Measurements from ENCODE around the gene CORO7.

Gene CORO7

DNA sequence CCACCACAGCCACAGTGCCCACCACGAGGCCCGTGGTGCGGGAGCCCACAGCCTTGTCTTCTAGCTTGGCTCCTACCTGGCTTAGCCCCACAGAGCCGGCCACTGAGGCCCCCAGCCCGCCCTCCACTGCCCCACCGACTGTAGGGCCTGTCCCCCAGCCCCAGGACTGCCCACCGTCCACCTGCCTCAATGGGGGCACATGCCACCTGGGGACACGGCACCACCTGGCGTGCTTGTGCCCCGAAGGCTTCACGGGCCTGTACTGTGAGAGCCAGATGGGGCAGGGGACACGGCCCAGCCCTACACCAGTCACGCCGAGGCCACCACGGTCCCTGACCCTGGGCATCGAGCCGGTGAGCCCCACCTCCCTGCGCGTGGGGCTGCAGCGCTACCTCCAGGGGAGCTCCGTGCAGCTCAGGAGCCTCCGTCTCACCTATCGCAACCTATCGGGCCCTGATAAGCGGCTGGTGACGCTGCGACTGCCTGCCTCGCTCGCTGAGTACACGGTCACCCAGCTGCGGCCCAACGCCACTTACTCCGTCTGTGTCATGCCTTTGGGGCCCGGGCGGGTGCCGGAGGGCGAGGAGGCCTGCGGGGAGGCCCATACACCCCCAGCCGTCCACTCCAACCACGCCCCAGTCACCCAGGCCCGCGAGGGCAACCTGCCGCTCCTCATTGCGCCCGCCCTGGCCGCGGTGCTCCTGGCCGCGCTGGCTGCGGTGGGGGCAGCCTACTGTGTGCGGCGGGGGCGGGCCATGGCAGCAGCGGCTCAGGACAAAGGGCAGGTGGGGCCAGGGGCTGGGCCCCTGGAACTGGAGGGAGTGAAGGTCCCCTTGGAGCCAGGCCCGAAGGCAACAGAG lies 34.2 kb downstream of the CORO7 start:
- DNase-seq, result no peak

DNA sequence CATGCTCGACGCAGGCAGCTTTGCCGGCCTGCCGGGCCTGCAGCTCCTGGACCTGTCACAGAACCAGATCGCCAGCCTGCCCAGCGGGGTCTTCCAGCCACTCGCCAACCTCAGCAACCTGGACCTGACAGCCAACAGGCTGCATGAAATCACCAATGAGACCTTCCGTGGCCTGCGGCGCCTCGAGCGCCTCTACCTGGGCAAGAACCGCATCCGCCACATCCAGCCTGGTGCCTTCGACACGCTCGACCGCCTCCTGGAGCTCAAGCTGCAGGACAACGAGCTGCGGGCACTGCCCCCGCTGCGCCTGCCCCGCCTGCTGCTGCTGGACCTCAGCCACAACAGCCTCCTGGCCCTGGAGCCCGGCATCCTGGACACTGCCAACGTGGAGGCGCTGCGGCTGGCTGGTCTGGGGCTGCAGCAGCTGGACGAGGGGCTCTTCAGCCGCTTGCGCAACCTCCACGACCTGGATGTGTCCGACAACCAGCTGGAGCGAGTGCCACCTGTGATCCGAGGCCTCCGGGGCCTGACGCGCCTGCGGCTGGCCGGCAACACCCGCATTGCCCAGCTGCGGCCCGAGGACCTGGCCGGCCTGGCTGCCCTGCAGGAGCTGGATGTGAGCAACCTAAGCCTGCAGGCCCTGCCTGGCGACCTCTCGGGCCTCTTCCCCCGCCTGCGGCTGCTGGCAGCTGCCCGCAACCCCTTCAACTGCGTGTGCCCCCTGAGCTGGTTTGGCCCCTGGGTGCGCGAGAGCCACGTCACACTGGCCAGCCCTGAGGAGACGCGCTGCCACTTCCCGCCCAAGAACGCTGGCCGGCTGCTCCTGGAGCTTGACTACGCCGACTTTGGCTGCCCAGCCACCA lies 35.1 kb downstream of the CORO7 start:
- DNase-seq, result no peak

DNA sequence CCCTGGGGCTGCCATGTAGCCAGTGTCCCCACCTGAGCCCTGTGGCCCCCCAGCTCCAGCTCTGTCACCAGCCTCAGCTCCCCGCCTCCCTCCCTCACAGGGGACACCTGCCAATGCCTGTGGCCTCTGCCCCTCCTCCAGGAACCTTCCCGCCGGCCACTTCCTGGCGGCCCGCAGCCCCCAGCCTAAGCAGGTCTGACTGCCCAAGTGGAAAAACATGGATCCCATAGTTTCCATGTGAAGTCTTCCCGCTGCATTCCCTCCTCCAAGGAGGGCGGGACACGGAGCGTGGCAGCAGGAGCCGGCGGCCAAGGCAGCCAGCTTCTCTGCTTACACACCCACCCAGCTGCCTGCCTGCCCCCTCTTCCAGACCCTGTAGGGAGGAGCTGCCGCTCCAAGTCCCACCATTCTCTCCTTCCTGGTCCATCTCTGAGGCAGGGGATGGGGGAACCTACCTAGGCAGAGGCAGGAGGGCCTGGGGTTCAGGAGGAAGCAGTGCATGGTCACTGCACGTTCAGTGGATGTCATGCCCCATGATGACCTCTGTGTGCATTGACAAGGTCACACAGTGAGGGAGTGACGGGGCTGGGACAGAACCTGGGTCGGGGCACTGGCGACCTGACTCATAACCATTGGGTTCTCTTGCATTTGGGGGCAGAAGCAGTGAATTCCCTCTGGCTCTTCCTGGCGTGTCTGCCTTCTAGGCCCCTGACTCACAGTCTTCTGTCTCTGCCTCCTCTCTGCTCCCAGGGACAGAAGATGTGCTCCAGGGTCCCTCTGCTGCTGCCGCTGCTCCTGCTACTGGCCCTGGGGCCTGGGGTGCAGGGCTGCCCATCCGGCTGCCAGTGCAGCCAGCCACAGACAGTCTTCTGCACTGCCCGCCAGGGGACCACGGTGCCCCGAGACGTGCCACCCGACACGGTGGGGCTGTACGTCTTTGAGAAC lies 36.0 kb downstream of the CORO7 start:
- no peak for DNase-seq

DNA sequence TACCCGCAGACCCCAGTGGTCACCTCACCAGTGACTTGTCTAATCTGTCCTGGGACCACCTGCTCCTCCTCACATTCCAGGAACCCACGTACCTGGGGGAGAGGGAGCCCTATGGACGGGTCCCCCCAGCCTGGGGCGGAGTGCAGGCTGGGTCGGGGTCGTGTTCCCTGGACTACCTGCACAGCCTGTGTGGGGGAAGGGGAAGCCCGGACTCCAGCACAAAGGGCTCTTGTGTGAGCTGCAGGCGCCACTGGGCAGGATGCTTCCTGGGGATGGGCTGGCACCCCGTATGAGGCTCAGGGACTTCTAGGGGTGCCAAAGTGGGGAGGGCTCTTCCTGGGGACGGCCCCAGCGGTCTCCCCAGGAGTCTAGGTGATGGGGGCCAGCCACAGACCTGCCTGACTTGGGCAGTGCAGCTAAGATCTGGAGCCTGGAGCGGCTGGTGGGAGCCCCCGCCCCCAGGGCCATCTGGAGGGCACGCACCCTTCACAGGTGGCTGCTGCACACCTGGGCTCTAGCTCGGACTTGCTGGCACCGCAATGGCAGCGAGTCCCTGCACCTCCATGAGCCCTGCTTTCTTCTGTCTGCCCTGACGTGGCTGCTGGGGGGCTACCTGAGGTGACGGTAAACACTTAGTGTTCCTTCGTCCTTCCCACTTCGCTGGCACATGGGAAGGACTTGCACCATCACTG lies 37.3 kb downstream of the CORO7 start:
- no peak for DNase-seq

DNA sequence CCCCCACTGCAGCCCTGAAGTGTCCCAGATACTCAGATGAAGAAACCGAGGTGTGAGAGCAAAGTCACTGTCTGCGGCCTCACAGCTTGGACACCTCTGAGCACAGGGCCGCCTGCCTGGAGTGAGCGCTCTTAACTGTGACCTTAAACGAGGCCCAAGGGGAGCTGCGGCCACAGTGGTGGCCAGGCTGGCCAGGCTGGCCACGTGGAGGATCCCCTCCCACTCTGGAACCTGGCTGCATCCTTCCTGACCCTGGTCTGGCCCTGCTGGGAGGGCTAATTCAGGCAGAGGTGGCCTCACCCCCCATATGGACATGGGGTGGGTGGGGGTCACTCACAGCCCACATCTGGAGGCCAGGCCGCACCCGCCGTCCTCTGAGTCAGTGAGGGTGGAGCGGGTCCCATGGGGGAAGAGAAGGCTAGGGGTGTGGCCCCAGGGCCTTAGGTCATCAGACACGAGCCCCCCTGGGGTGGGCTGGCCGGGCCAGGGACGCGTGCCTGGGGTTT lies 38.2 kb downstream of the CORO7 start:
- DNase-seq, result no peak

DNA sequence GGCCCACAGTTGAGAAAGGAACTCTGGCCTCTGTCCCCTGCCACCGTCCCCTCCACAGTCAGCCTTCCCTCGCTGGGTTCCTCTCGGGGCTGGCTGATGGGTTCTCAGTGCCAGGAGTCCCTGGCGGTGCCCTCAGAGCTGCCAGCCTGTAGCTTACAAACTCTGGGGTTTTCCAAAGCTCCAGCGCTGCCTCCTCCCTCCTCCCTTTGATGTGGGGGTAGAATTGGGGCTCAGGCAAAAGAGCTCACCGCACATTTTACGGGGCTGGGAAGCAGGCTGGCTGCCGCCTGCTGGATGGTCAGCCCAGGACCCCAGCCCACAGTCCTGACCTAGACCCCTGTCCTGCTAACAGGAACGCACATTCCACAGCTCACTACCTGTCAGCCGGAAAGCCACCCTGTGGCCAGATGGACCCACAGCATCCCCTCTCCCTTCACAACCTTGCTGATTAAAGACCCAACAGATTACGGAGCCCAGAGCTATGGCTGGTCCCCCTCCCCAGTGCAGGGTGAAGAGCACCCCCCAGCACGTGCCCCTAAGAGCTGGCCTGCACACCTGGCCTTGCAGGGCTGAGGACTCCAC lies 38.7 kb downstream of the CORO7 start:
- no peak for DNase-seq

DNA sequence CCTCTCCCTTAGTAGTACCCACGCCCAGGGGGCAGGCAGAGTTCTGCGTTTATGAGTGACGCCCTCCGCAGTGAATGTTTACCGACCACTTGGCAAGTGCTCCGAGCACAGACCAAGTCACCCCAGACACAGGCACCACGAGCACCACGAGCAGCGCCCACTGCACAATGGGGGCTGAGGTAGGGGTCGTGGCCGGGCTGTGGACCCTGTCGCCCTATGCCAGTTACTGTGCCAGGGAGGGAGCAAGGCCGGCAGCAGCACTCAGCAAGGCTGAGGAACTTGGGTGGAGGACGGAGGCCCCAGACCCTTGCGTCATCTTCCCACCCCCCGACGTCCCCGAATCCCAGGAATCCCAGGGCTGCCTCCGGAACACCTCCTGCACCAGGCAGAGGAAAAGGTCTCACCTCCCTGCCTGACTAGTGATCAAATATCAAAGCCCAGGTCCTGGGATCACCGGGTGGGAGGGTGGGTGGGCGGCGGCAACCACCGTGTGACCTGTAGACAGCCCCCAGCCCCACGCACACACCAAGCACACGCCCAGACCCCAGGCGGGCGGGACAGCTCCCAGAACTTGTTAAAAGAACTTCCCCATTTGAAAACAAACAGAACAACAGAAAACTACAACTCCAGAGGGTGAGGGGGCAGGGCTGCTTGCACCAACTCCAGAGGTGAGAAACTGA lies 39.4 kb downstream of the CORO7 start:
- DNase-seq, result no peak

DNA sequence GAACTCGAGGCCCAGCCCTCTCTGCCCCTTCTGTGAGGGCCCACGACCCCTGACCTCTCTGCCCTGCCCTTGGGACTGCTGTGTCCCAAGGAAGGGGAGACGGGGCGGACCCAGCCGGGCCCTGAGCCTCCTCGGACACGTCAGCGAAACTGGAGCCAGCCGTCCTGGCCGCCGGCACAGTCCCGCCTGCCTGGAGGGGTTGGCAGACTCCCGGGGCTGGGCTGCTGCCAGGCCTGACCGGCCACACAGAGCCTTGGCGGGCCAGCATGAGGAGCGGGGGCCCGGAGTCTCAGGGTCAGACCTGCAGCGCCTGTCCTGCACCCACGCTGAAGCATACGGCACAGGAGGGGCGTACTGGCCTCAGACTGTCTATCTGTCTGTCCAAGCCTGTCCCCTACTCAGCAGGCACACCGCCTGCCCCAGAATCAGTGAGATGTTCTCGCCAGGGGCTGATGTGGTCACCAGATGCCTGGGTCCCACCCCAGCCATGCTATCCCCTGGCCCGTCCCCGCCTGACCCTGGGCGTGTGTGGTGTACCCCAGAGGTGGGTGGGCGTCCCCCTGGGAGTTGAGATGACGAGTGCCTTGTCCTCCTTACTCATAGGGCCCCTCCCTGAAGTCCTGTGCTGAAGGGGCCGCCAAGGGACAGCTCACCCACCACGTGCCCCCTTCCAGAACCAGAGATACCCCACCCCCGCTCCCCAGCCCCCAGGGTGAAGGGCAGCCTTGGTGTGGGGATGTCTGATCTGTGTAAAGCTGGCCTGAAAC lies 40.1 kb downstream of the CORO7 start:
- no peak for DNase-seq

DNA sequence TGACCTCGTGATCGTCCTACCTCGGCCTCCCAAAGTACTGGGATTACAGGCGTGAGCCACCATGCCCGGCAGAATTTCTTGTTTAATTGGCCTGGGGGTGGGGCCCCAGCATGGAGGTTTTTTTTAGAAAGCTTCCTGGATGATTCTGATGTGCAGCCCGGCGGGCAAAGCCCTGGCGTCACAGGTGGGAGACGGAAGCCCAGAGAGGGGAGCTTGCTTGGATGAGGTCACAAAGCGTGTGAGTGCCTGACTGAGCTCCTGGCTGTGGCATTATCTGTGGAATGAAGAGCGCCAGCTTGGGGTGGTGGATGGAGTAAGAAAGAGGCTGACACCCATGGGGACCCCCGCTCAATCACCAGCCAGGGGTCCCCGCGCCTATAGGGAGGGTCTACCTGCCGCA lies 40.7 kb downstream of the CORO7 start:
- DNase-seq, result no peak

DNA sequence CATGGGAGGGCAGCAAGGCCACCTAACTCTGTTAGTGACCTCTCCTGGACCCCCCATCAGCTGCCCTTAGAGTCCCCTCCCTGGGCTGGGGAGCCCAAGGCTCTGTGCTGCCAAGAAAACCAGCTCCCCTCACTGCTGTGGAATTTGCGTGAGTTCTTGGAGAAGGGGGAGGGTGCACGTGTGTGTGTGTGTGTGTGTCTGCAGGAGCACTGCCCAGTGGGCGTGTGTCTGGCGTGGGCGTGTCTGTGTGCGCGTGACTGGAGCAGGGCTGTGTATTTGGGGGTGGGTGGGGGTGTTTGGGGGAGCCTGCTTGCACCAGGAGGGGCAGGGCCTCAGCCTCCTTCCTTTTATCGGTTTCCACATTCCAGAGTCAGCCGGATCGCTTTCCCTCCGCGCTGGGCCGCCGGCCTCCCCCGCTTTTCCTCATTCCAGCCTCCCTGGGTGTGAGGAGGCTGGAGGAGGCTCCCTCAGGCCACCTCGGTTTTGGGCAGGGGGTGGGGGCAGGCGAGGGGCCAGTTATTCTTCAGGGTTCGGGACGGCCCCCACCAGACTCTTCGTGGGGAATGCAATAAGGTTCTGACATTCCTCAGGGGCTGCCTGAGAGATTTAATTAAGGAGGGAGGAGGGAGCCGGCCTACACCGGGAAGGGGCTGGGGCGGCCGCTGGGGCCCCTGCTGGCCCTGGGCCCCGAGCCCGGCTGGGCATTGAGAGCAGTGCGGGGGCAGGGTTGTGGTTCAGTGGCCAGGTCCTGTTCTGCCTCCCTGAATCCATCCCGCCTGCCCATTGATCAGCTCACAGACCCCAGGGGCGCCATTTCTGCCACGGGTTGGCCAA lies 42.3 kb downstream of the CORO7 start:
- no peak for DNase-seq

DNA sequence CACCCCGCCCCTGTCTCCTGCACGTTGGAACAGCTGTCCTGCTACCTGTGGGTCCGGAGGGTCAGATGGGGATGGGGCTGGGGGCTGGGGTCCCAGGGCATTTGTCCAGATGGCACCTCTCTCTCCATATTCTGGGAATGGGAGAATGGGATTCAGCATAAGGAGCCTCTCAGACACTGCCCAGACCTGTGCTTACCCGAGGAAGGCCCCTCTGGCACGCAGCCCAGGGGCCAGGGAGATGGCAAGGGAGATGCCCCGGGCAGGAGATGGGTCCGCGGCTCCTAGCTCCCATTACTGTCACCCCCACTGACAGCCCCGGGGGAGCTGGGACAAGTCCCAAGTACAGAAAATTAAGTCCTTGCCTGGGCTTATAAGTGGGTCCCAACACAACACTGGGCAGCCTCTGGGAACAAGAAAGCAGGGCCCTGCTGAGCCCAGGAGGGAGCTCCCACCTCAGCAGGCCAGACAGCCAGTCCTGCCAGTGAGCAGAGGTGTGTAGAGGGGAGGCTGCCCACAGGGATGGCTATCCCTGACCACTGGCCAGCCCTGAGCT lies 43.0 kb downstream of the CORO7 start:
- DNase-seq, result no peak

DNA sequence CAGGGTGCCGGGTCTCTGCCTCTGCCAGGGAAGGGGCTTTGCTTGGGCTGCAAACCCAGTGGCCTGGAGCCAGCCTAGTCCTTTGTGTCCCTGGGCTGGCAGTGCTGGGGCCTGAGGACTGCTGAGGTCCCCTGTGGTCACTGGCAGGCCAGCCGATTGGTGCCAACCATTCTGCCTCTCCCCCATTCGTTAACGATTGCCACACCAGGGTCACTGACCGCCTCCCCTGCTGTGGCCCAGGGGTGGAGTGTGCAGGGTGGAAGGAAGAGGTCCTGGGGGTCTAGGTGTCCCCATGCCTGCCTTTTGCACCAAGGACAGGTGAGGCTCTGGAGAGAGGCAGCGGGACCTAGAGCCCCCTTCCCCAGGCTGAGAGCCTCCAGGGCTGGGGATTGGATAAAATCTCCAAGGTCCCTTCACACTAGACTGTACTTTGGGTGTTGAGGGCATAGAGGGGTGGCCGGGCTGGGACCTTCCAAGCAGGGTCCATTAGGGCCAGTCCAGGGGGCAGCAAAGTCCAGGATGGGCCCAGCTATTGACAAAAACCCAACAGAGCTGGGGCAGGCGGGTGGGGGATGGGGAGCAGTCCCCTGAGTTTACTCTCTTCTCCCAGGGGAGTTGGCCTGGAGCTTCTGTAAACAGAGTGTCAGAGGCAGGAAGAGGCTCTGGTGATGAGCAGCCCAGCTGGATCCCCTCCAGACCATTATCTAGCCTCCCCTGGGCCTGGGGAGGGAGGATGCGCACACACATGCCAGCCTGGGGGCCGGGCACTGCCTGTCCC lies 43.6 kb downstream of the CORO7 start:
- no peak for DNase-seq

DNA sequence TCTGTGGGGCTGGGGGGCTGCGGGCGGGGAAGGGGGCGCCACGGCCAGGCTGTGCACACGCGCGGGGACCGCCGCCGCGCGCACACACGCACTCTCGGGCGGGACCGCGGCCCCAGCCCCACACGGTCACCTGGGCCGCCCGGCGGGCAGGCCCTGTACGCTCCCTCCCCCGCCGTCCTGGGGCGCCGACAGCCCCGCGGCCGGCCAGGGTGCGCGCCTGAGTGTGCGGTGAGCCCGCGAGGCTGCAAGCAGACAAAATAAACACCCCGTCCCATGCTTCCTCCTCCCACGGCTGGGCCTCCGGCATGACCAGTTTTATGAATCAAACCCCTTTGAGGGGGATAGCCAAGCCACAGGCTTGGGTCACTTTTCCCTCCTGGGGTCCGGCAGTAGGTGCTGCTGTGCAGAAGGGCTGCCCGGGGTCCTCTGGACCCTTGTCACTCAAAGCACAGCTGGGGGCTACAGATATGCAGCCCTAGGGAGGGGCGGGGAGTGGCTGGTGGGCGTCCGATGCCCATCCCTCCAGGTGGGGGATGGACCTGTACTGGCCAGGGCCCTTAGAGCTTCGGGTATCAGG lies 44.3 kb downstream of the CORO7 start:
- no peak for DNase-seq

DNA sequence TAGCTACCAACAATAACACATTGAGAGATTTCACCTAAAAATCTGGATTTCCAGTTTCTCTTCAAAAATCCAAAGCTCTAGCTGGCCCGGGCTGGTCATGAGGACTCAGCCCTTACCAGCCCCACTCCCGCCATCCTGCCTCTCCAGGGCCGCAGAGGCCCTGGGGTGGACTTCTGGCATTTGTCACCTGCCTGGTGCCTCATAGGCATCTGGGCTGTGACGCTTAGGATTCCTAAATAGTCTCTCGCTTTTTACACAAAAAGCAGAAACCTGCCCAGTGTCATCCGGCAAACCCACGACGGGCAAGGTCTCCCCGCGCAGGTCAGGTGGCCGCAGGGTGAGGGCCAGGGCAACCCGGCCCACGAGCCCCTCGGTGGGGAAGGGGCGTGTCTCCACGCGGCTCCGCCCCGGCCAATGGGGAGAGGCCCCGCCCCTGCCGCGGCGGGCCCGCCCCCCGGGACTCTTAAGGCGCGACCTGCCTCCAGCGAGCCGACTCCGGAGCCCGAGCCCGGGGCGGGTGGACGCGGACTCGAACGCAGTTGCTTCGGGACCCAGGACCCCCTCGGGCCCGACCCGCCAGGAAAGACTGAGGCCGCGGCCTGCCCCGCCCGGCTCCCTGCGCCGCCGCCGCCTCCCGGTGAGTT lies 44.9 kb downstream of the CORO7 start, which contains the start of gene VASN:
TSS of gene VASN (plus strand) at position 492 of the 644 bp plus-strand sequence. CDS start 9,030 bp downstream, outside the sequence.
- no peak for DNase-seq

DNA sequence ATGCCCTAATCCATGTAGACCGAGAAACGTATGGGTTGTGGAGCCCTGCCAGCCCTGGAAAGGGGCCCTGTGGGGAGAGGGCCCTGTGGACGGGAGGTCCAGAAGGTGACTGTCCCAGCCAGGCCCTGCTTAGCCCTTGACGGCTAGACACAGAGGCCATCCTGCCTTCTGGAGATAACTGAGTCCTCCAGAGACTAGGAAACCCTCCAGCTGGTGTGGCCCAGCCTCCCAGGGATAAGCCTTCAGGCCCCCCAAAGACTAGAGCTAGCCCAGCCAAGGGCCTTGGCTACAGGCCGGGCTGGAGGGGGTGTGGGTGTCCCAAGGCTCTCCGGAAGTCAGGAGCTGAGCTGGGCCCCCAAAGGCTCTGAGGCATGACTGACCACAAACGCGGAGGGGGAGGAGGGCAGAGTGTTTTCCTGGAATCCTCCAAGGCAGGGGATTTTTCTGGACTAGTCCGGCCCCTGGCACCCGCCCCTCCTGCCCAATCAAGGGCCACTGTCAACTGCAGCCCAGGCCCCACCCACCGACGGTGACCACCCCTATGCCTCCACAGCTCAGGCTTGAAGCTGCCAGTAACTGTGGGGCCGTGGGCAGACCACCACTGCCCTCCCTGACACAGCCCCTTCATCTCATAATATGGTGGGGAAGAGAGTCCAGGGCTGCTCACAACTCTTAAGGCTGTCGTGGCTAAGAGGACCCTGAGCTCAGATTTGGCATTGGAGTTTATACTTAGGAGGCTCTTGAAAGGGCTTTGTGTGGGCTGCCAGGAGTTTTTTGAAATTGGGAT lies 45.6 kb downstream of the CORO7 start:
- DNase-seq, result no peak

DNA sequence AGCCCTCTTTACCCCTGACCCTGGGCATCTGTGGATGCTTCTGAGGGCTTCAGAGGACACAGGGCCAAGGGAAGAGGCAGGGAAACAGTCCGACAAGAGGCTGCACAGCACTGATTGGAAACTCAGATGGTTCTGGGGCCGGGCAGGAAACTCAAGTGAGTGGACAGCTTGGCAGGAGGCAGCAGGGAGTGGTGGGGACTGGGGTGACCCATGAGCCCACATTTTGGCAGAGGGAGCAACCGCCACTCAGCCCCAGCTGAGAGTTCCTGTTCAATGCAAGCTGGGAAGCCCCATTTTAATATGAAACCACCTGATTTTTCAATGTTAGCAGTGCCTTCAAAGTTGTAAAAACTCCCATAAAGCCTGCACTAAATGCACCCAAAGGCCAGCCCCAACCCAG lies 46.2 kb downstream of the CORO7 start:
- DNase-seq, result no peak
